ENCODE data around the gene SLC2A13.
A peak's percentile ranks its signal among the peaks of the same experiment; 100 is the strongest.

SLC2A13 gene

GRCh38 chr12:40106655-40107054, 774 bp upstream of the SLC2A13 start:
- DNase-seq (ENCODE audit: low read depth): no peak
- TF ChIP-seq CTCF (IDR thresholded peaks at IDR 0.05; ENCODE audit: insufficient read depth, low read depth, low read length, missing control alignments): no peak
- no peak overlapping the region for H3K4me3 ChIP-seq (ENCODE audit: low read depth, low read length)

GRCh38 chr12:40106202-40106533, 287 bp upstream of the SLC2A13 start:
- TF ChIP-seq CTCF (IDR thresholded peaks at IDR 0.05; ENCODE audit: insufficient read depth, low read depth, low read length, missing control alignments): no peak
- peak overlapping the region; percentile 35 for H3K4me3 ChIP-seq (ENCODE audit: low read depth, low read length)
- no peak for DNase-seq (ENCODE audit: low read depth)

GRCh38 chr12:40105265-40105514, 691 bp downstream of the SLC2A13 start:
- TF ChIP-seq CTCF (IDR thresholded peaks at IDR 0.05; ENCODE audit: insufficient read depth, low read depth, low read length, missing control alignments): no peak
- DNase-seq (ENCODE audit: low read depth): no peak
- peak overlapping the region; percentile 72 for H3K4me3 ChIP-seq (ENCODE audit: low read depth, low read length)

GRCh38 chr12:40104461-40105264, 1.2 kb downstream of the SLC2A13 start:
- H3K4me3 ChIP-seq (ENCODE audit: low read depth, low read length): peak overlapping the region; percentile 72
- no peak for TF ChIP-seq CTCF (IDR thresholded peaks at IDR 0.05; ENCODE audit: insufficient read depth, low read depth, low read length, missing control alignments)
- DNase-seq (ENCODE audit: low read depth): peak; percentile 11

- DNase-seq (ENCODE audit: low read depth): no peak
- H3K4me3 ChIP-seq (ENCODE audit: low read depth, low read length): no peak overlapping the region
- no peak for TF ChIP-seq CTCF (IDR thresholded peaks at IDR 0.05; ENCODE audit: insufficient read depth, low read depth, low read length, missing control alignments)
These were observed 2.8 kb downstream of the SLC2A13 start for GRCh38 chr12:40103043-40103442.

- no peak for TF ChIP-seq CTCF (IDR thresholded peaks at IDR 0.05; ENCODE audit: insufficient read depth, low read depth, low read length, missing control alignments)
- H3K4me3 ChIP-seq (ENCODE audit: low read depth, low read length): no peak overlapping the region
- DNase-seq (ENCODE audit: low read depth): no peak
These were observed 4.1 kb downstream of the SLC2A13 start for GRCh38 chr12:40101747-40102146.

- DNase-seq (ENCODE audit: low read depth): no peak
These were observed 6.4 kb downstream of the SLC2A13 start for GRCh38 chr12:40099423-40099853.

More at GRCh38 chr12:40099423-40099853, 6.4 kb downstream of the SLC2A13 start:
- no peak overlapping the region for H3K4me3 ChIP-seq (ENCODE audit: low read depth, low read length)
- no peak for TF ChIP-seq CTCF (IDR thresholded peaks at IDR 0.05; ENCODE audit: insufficient read depth, low read depth, low read length, missing control alignments)
